A673 (cell line): ENCODE data around the gene LRCH1. TPM values are rescaled to one million over a fixed set of nuclear protein-coding genes. Genes with fewer than 3 reads are reported as not detected.

Source experiments
- BruUV-seq: library from RNA; stranded (reverse); fragments of 400-500 nt; replicated peaks from 2 replicates; lab custom pipeline; 2021; lab: Mats Ljungman, UMichigan
- CTCF ChIA-PET: fragments of 300-600 bp; sonication (Branson Sonifier 250); formaldehyde crosslinking; loops from one replicate; lab custom pipeline; 2022; ENCODE audit warnings: antibody characterized with exemption; lab: Charles Lee
- POLR2A ChIA-PET: fragments of 300-600 bp; sonication (Branson Sonifier 250); formaldehyde crosslinking; loops from one replicate; lab custom pipeline; 2022; ENCODE audit warnings: antibody characterized with exemption; ENCODE audit not compliant: low non-redundant PET; lab: Charles Lee
- DNase-seq: peaks from one replicate; pipeline ENCODE4 v3.0.0-alpha.2; 2015; ENCODE audit warnings: low spot score
- H3K27ac ChIP-seq: fragments of 200-600 bp; sonication (generic); 2 replicates; pipeline ENCODE4 v1.5.1; 2016; ENCODE audit warnings: mixed run types, low read depth, mild to moderate bottlenecking, mixed read lengths, antibody characterized with exemption, low read length; ENCODE audit not compliant: poor library complexity, severe bottlenecking
- H3K27me3 ChIP-seq: fragments of 200-600 bp; sonication (generic); replicated peaks from 2 replicates; pipeline ENCODE4 v1.6.1; 2017; ENCODE audit warnings: mixed run types, low read depth, mild to moderate bottlenecking, mixed read lengths, antibody characterized with exemption, low read length; ENCODE audit not compliant: insufficient read depth, poor library complexity
- H3K36me3 ChIP-seq: fragments of 200-600 bp; sonication (generic); 2 replicates; pipeline ENCODE4 v1.6.1; 2016; ENCODE audit warnings: mixed run types, mild to moderate bottlenecking, mixed read lengths, antibody characterized with exemption, low read length; ENCODE audit not compliant: insufficient read depth, poor library complexity, severe bottlenecking
- H3K4me1 ChIP-seq: fragments of 200-600 bp; sonication (generic); 2 replicates; pipeline ENCODE4 v1.6.1; 2017; ENCODE audit warnings: mixed run types, mild to moderate bottlenecking, mixed read lengths, antibody characterized with exemption, low read length; ENCODE audit not compliant: insufficient read depth, poor library complexity, severe bottlenecking
- H3K4me3 ChIP-seq: fragments of 200-600 bp; sonication (generic); 2 replicates; pipeline ENCODE4 v1.5.1; 2016; ENCODE audit warnings: low read depth, mixed run types, mild to moderate bottlenecking, mixed read lengths, low read length; ENCODE audit not compliant: poor library complexity, severe bottlenecking
- H3K9me3 ChIP-seq: fragments of 200-600 bp; sonication (generic); 2 replicates; pipeline ENCODE4 v1.6.1; 2016; ENCODE audit warnings: mixed run types, low read depth, mild to moderate bottlenecking, mixed read lengths, antibody characterized with exemption, low read length; ENCODE audit not compliant: poor library complexity, severe bottlenecking
- EZH2 ChIP-seq: fragments of 200-600 bp; sonication (generic); IDR thresholded peaks from 2 replicates; pipeline ENCODE4 v1.6.1; 2017; ENCODE audit warnings: borderline replicate concordance, low read depth, mild to moderate bottlenecking, mixed read lengths, antibody characterized with exemption, low read length; ENCODE audit not compliant: poor library complexity, severe bottlenecking
- intact Hi-C: fragments of 100-400 bp; cut with micrococcal nuclease; formaldehyde crosslinking; loops from one replicate; pipeline ENCODE4 v1.10.0; 2022; ENCODE audit not compliant: unreplicated experiment
- total RNA-seq: library from RNA; stranded (reverse); gene quantifications from 2 replicates; pipeline ENCODE4 v1.2.3, GENCODE V29; 2021
- TF ChIP-seq, protein P1 (sequence below): fragments of 300-800, 200-600 bp; sonication (generic); conservative IDR thresholded peaks from 2 replicates; pipeline ENCODE4 v1.5.1; 2017; ENCODE audit warnings: low read depth, mild to moderate bottlenecking, antibody characterized with exemption, low read length, moderate library complexity, mixed read lengths

LRCH1 gene
- total RNA-seq, 1 experiment from 2014 or later: 25.3 TPM

DNA sequence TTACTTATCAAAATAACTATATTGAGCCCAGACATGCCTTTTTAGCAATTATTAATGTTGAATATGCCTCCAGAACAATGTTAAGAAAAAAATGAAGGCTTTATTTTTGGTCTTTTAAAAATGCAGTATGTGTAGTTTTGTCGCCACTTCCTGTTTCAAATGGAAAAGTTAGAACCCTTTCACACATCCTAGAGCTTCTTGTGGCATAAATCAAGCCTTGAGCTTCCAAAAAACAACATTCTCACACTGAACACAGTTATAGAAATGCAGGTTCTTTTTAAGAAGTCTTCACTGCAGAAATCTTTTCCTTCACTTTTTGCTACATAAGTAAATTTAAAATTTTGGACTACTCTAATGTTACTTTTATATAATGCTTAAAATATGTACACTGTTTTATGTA is 135.3 kb downstream of the LRCH1 start:
- no peak for DNase-seq
- Histone ChIP-seq H3K9me3 (no peaks in the 10 kb centered on the region), H3K4me1 (peaks cover 87% of the 10 kb centered on the region), H3K27me3 (no peaks in the 10 kb centered on the region), H3K36me3 (no peaks in the 10 kb centered on the region), H3K4me3 (no peak overlapping the region), H3K27ac (peak overlapping the region; percentile 48)
- ChIA-PET POLR2A (no interaction called here), CTCF (no interaction called here)
- BruUV-seq: TSS peak; percentile 2
- intact Hi-C loops: no loop called here
- TF ChIP-seq EZH2: no peak
- TF ChIP-seq, protein P1, sequence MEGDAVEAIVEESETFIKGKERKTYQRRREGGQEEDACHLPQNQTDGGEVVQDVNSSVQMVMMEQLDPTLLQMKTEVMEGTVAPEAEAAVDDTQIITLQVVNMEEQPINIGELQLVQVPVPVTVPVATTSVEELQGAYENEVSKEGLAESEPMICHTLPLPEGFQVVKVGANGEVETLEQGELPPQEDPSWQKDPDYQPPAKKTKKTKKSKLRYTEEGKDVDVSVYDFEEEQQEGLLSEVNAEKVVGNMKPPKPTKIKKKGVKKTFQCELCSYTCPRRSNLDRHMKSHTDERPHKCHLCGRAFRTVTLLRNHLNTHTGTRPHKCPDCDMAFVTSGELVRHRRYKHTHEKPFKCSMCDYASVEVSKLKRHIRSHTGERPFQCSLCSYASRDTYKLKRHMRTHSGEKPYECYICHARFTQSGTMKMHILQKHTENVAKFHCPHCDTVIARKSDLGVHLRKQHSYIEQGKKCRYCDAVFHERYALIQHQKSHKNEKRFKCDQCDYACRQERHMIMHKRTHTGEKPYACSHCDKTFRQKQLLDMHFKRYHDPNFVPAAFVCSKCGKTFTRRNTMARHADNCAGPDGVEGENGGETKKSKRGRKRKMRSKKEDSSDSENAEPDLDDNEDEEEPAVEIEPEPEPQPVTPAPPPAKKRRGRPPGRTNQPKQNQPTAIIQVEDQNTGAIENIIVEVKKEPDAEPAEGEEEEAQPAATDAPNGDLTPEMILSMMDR: no peak

DNA sequence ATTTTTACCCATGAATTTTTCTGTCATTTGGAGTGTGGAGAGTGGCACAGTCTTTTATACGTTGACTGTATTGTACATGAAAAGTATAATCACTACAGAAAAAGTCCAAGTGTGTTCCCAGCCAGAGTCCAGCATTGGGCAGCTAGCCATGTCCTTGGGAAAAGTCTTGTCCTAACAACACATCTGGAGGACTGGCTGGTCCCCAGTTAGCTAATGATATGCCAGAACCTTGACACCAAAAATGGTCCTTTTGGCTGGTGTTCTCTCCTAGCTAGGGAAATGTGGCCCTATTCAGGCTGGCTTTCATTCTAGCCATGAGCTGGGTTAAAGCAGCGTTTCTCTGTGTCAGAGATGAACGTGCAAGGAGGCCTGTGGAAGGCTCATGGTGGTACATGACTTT is 145.0 kb downstream of the LRCH1 start:
- no peak for DNase-seq
- Histone ChIP-seq H3K9me3 (no peaks in the 10 kb centered on the region), H3K36me3 (peaks cover 48% of the 10 kb centered on the region), H3K27me3 (no peaks in the 10 kb centered on the region), H3K4me1 (no peaks in the 10 kb centered on the region), H3K4me3 (no peak overlapping the region), H3K27ac (no peak overlapping the region)
- intact Hi-C loops: no loop called here
- TF ChIP-seq, protein P1: no peak
- no peak for TF ChIP-seq EZH2
- CTCF ChIA-PET: no interaction called here
- no TSS peak for BruUV-seq
- POLR2A ChIA-PET: no interaction called here

DNA sequence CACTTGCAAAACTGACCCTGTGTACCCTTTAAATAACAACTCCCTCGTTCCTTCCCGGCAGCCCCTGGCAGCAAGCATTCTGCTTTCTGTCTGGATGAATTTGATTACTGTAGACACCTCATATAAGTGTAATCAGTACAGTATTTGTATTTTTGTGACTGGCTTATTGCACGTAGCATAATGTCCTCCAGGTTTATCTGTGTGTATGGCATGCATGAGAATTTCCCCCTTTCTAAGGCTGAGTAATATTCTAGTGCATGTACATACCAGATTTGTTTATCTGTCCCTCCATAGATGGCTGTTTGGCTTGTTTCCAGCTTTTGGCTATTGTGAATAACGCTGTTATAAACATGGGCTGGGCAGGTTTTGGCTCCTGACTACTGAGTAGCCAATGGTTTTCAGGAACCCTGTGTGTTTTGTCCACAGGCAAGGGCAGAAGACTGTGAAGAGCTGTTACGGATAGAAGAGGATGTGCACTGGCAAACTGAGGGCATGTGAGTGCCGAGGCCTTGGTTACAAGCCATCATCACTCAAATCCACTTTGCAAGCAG is 146.0 kb downstream of the LRCH1 start:
- ChIA-PET POLR2A (no interaction called here), CTCF (no interaction called here)
- no TSS peak for BruUV-seq
- no peaks in the 10 kb centered on the region for H3K4me1 ChIP-seq
- DNase-seq: no peak
- TF ChIP-seq EZH2: no peak
- TF ChIP-seq, protein P1: no peak
- H3K4me3 ChIP-seq: no peak overlapping the region
- H3K27ac ChIP-seq: no peak overlapping the region
- H3K27me3 ChIP-seq: no peaks in the 10 kb centered on the region
- no peaks in the 10 kb centered on the region for H3K9me3 ChIP-seq
- H3K36me3 ChIP-seq: peaks cover 48% of the 10 kb centered on the region
- intact Hi-C loops: no loop called here
